Stimulated activated CD8-positive, alpha-beta memory T cell treated with anti-CD3 and anti-CD28 coated beads, Interleukin-4, amount 100 ng/mL, for 24 hours (primary cell): Measurements from ENCODE around the gene AHCYL2.
"Not testable (repeated sequence)": the region's sequence is repeated elsewhere in the genome, so short reads cannot be mapped to it uniquely, and the experiment has no call there.

Experiments used
- DNase-seq: peaks from one replicate; pipeline ENCODE4 v3.0.0-alpha.2; 2020; ENCODE audit warnings: low read depth

The AHCYL2 gene

GRCh38 chr7:129454249-129454551 is 229.4 kb downstream of the AHCYL2 start:
- no peak for DNase-seq

DNA sequence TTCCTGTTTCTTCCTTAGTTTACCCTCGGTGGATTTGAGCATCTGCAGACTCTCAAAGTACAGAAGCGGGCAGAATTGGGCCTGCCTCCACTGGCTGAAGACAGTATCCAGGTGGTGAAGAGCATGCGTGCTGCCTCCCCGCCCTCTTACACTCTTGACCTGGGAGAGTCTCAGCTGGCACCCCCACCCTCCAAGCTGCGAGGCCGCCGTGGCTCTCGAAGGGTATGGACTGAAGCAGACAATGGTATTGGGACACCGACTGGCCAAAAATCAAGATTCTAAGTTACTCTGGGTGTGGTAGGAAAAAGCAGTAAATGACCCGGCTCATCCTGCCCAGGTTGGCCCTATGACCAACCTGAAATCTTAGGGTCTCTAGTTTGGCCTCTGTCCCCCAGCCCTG is 231.6 kb downstream of the AHCYL2 start:
- DNase-seq = no peak

GRCh38 chr7:129457101-129457500 is 232.3 kb downstream of the AHCYL2 start:
- DNase-seq = no peak

DNA sequence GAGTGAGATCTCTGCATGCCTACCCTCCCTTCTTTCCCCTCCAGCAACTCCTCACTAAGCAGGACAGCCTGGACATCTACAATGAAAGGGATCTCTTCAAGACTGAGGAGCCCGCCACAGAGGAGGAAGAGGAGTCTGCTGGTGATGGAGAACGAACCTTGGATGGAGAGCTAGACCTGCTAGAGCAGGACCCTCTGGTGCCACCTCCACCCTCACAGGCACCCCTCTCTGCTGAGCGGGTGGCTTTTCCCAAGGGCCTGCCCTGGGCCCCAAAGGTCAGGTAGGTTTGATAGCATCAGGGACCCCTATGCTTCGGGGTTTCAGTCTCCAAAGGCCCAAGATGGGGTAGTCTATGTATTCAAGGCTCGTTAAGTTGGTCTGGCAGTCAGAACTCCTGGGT is 233.3 kb downstream of the AHCYL2 start:
- DNase-seq = no peak

- DNase-seq = no peak
These were observed 237.0 kb downstream of the AHCYL2 start for GRCh38 chr7:129461809-129462208.

- no peak for DNase-seq
These were observed 237.6 kb downstream of the AHCYL2 start for GRCh38 chr7:129462420-129462819.

DNA sequence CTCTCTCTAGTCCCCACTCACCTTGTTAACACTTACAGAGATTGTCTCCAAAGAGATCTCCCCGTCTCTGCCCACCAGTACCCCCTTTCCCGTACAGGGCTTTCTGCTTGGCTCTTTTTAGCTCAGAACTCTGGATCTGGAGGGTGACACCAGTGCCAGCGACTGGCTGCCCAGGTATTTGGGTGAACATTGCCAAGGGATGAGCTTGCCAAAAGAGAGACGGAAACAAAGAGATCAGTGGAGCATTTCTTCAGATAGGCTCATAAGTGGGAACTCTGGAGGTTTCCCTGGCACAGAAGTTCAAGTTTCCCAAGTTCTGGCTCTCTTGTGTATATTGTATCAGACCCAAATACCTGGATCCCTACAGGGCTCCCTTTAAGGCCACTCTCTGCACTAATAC is 239.4 kb downstream of the AHCYL2 start:
- DNase-seq = no peak

DNA sequence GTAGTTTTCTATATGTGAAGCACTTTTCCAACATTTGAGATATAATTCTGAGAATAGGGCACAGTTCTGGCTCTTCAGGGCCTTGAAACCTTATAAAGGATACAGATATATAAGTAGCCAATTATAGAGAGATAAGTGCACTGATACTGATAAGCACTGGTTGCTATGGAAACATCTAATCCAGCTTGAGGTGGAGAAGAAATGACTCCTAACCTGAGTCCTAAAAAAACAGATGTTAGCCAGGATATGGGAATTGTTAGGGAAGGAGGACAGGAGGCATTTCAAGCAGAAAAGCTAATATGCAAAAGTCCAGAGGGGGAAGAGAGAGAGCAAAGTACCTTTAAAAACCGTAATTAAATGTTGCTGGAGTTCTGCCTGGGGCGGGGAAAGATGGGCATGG is 240.2 kb downstream of the AHCYL2 start:
- DNase-seq = no peak

GRCh38 chr7:129466796-129467195 is 242.0 kb downstream of the AHCYL2 start:
- DNase-seq = no peak

DNA sequence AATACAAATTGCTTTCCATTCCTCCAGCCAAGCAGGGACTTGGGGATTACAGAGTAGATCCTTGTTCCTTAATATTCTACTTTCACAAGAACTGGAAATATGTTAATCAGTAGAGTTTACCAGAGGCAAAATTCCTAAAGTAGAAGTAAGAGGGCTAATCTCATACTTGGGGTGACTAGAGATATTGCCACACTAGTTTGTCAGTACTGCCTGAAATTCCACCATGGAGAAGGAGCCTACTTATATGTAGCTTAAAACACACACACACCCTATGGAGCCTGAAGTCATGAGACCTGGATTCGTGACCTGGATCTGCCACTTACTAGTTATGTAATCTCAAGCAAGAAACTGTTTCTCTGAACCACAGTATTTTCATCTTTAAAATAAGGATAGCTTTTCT is 243.3 kb downstream of the AHCYL2 start:
- no peak for DNase-seq

- DNase-seq = no peak
These were observed 243.7 kb downstream of the AHCYL2 start for GRCh38 chr7:129468547-129468946.

GRCh38 chr7:129469930-129470329 is 245.1 kb downstream of the AHCYL2 start:
- no peak for DNase-seq

DNA sequence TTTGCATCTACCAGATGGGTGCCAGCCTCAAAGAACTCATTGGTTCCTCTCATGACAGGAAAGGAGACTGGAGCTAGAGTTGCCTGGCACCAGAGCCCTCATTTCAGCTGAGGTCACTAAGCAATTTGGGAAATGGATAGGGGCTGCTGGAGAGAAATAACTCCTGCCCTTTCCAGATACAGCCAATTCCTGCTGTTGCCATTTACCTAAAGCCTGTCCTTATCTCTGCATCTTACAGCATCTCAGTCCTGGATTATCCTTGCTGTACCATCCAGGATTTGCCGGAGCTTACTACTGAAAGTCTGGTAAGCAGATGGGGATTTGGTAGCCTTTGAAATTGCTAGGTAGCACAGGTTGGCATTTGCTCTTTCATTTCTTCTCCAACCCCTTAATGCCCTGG is 245.6 kb downstream of the AHCYL2 start:
- no peak for DNase-seq

DNA sequence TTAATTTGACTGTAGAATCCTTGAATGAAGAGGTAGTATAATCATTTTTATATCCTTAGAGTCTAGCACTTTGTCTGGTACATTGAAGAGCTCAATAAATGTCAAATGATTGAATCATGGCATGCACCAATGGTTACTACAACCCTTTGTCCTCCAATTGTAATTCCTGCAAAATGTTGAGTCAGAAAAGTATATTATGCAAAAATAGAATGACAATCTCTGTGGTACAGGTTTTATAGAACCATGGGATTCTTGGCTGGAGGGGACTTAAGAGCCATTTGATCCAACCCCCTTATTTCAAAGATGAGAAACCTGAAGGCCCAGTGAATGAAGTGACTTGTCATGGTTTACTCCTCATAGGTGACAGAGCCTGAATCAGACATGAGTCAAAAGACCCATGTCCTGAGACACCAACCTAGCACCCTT is 246.6 kb downstream of the AHCYL2 start:
- no peak for DNase-seq

DNA sequence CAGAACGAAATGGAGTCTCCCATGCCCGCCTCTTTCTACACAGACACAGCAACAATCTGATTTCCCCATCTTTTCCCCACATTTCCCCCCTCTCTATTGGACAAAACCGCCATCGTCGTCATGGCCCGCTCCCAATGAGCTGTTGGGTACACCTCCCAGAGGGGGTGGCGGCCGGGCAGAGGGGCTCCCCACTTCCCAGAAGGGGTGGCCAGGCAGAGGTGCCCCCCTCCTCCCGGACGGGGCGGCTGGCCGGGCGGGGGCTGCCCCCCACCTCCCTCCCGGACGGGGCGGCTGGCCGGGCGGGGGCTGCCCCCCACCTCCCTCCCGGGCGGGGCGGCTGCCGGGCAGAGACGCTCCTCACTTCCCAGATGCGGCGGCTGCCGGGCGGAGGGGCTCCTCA is 251.1 kb downstream of the AHCYL2 start:
- DNase-seq = not testable (repeated sequence)

DNA sequence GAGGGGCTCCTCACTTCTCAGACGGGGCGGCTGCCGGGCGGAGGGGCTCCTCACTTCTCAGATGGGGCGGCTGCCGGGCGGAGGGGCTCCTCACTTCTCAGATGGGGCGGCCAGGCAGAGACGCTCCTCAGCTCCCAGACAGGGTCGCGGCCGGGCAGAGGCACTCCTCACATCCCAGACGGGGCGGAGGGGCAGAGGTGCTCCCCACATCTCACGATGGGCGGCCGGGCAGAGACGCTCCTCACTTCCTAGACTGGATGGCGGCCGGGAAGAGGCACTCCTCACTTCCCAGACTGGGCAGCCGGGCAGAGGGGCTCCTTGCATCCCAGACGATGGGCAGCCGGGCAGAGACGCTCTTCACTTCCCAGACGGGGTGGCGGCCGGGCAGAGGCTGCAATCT is 251.6 kb downstream of the AHCYL2 start:
- DNase-seq = not testable (repeated sequence)
